GM21737 (cell line): ENCODE measurements around the gene DPH2.

Experiments
- ATAC-seq: cut with Tn5 transposase; IDR thresholded peaks from one replicate; pipeline ENCODE4 v1.9.1; 2021; ENCODE audit warnings: mild to moderate bottlenecking, moderate library complexity; ENCODE audit not compliant: unreplicated experiment

The DPH2 gene

GRCh38 chr1:43998000-43998378, 28.2 kb downstream of the DPH2 start:
- no peak for ATAC-seq

DNA sequence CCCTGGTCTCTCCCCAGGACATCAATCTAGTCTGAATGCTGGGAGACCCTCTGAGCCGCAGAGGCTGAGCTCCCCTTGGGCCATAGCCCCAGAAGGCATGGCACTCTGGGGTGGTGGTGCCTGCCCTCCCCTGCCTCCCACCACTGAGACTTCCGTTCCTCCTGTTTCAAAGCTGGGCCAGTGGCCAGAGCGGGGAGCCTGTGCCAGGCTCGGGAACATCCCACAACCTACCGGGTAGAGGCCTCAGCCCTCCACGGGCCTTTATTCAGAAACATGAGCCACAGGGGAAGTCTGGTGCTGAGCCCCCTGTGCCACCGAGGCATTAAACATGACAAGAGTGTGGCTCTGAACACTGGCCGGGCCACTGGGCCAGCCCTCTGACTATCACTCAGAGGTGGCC, 29.6 kb downstream of the DPH2 start:
- no peak for ATAC-seq

DNA sequence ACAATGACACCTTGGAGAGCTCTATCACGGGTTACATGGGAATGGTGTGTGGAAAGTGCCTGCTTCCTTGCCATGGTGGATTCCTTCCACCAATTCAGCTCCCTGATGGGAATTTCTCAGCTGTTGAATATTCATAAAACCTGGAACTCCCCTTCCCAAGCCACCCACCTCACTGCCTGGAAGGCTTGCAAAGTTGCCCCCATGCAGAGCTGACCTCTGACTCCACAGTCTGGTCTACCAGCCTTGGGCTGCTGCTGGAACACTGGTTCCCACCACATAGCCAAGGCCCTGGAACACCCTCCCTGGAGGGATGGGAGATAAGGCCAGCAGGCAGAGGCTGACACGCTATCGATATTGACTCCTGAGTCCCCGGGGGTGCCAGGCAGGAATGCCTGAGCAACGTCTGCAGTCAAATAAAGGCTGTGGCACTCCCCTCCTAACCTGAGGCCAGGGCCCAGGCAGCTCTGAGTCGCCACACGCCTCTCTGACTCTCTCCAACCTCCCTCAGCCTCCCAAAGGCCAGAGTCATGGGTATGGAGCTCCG, 30.4 kb downstream of the DPH2 start:
- no peak for ATAC-seq

DNA sequence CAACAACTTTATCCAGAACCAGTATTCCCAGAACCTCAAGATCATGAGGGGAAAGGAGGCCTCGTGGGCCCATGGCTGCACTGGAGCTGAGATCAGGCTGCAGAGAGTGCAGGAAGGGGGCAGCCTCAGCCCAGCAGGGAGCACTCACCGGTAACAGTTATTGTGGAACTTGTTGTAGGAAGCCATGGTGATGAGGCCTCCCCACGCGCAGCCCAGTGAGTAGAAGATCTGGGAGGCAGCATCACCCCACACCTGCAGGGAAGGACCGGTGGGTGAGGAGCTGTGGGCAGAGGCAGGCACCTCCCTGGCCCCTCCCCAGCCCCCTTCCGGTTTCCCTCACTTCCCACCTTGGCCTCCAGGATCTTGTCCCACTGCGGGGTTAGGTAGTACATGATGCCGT, 32.4 kb downstream of the DPH2 start:
- no peak for ATAC-seq

DNA sequence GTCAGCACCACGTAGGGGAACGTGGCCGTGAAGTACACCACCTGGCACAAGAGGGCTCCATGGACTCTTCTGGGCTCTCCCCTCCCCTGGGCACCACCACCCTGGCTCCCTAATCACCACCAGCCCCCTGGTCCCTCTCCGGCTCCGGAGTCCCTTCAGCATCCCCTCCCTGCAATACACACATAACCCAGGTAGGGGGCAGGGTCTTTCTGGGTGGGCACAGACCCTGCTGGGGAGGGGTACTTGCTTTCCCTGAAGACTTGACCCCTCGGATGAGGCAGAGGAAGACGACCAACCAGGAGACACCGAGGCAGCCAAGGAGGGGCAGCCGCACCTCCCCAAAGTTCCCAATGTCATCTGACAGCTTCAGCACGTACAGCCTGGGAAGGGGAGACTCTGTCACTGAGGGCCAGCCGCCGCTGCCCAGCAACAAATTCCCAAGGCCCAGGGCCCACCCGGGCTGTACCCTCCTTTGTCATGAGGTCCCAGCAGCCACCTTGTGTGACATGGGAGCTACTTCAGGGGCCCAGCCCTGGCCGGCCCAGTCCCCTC, 32.9 kb downstream of the DPH2 start:
- no peak for ATAC-seq

GRCh38 chr1:44008259-44008658, 38.4 kb downstream of the DPH2 start:
- no peak for ATAC-seq

DNA sequence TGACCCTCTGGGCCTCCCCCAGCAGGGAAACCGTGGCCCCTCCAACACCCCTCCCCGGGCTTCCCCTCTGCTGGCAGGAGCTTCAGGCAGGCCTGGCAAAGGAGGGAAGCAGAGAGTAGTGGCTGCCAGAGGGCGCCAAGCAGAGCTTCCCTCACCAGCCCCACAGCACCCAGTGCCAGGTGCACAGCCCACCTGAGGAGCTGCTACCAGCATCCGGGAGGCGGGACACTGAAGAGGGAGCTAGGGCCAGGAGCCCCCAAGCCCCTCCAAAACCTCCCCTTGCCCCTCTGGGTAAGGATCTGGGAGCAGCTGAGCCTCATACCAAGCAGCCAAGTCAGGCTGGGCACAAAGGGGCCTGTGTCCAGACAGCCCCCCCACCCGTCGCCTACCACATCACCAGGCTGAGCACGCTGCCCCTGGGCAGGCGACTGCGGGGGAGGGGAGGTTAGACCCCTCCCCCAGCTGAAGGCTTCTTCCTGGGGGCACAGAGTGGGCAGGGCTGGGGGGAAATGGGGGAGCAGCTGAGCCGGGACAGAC, 41.2 kb downstream of the DPH2 start:
- ATAC-seq, result no peak

GRCh38 chr1:44012404-44012803, 42.6 kb downstream of the DPH2 start:
- ATAC-seq, result no peak

DNA sequence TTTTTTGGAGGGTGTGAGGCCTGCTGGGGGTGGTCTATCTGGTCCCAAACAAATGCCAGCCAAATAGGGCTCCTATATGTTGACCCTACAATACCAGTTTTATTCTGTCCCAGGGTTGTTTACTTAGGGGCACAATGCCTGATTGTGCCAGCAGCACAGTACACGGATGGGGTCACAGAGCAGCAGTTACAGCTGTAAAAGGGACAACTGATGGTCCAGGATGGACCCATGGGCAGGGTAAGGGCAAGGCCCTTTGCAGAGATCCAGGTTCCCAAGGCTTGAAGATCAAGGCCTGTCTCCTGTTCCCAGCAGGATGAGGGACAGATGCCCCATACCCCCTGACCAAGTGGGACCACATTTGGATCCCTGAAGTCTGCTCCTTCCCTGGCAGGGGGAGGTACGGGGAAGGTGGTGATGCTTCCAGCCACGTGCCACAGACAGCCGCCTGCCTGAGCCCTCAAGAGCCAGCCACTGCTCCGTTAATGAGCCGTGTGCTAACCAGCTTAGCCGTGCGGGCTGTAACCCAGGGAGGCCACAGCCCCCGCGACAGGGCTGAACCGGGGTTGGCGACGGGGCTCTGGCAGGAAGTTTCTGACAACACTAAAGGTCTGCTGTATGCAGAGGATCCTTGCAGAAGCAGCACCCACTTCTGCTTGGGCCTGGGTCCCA, 43.3 kb downstream of the DPH2 start:
- ATAC-seq, result no peak

- ATAC-seq, result no peak
These were observed 44.1 kb downstream of the DPH2 start for GRCh38 chr1:44013949-44014348.

GRCh38 chr1:44014365-44015104, 44.7 kb downstream of the DPH2 start:
- ATAC-seq, result no peak

DNA sequence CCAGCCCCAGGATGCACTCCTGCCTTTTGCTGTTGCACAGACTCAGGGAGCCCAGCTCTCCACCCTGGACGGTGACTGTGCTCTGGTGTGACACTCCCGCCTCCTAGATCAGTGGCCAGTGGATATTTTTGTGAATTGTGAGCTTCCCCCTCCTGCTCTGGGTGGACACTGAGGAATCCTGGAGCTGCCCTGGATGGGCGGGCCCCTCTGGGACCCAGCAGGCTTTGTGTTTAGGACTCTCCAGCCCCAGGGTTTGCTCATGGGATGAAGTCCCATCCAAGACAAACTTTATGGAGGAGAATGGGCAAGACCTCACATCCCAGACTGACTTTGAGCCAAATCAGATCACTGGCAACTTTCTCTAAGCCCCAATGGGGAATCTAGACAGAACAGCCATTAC, 45.4 kb downstream of the DPH2 start:
- no peak for ATAC-seq

- ATAC-seq, result no peak
These were observed 46.5 kb downstream of the DPH2 start for GRCh38 chr1:44016041-44016889.

GRCh38 chr1:44016890-44017400, 47.1 kb downstream of the DPH2 start:
- ATAC-seq, result no peak

GRCh38 chr1:44019466-44019948, 49.7 kb downstream of the DPH2 start:
- ATAC-seq, result no peak

- ATAC-seq, result no peak
These were observed 50.7 kb downstream of the DPH2 start for GRCh38 chr1:44020464-44020863.

- no peak for ATAC-seq
These were observed 51.3 kb downstream of the DPH2 start for GRCh38 chr1:44021156-44021555.

DNA sequence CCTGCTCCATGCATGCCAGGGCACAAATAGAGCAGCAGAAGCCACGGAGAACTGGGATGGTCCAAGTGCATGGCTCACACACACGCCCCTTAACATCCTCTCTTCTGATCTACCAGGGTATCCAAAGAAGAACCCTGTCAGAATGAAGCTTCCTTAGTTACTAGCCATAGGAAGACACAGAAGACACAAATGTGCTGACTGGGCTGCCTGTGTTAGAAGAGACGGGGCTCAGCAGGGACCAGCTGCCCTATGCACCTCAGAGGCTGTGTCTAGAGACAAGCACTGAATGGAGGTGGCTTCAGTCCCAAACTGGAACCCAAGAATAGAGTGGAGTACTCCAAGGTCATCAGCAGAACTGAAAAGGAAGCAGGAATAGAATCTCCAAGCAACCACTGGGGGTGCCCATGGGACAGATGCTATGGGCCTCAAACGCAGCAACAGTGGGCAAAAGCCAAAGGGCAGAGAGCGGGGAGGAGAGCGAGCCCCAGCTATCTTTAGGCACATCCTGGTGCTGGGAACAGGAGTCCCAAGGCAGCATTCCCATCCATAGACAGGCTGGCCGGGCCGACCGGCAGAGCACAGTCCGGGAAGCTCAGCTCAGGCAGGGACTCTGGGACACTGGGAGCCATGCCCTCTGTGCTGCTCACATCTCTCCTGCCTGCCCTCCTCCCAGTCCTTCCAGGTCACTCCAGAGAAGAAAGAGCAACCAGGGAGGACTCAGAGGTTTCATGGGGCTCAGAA, 51.9 kb downstream of the DPH2 start:
- ATAC-seq, result no peak
